A549 (cell line): ENCODE measurements around the gene ACIN1. TPM values are rescaled to one million over a fixed set of nuclear protein-coding genes. Genes with fewer than 3 reads are reported as not detected.

Experiments used
- ATAC-seq, 2 experiments: fragments of 200-7000 bp in 1 of 2; fragments of >200 bp in 1 of 2; cut with Nextera tagmentation in 1 of 2; cut with Tn5 transposase in 1 of 2; 3 replicates each; pipeline versions ENCODE4 v1.8.0 to v1.9.1; 2018 to 2020; ENCODE audit warnings: mild to moderate bottlenecking in 1 of 2, moderate library complexity in 1 of 2
- CTCF ChIA-PET: fragments of 300-600 bp; sonication (Branson Sonifier 250); formaldehyde crosslinking; extraction: SDS; loops from one replicate; lab custom pipeline; 2021; ENCODE audit warnings: antibody characterized with exemption, inconsistent platforms; lab: Yijun Ruan, JAX
- POLR2A ChIA-PET: fragments of 350-600 bp; formaldehyde crosslinking; extraction: SDS; loops from one replicate; lab custom pipeline; 2021; ENCODE audit warnings: antibody characterized with exemption, inconsistent platforms; lab: Yijun Ruan, JAX
- DNase-seq, 2 experiments: peaks; one replicate each; pipeline versions ENCODE4 v3.0.0 to v3.0.0-alpha.2; 2011 to 2016; ENCODE audit warnings: low read depth in 1 of 2, low spot score in 1 of 2
- FAIRE-seq: peaks from 2 replicates; lab custom pipeline; 2011; peaks lifted over from hg19 to GRCh38; lab: Jason Lieb, UNC
- H3K27ac ChIP-seq, 2 experiments: fragments of >200 bp; sonication (Bioruptor Twin); formaldehyde crosslinking; 3 replicates each; pipeline ENCODE4 v1.5.1; 2016 to 2017
- H3K4me1 ChIP-seq: fragments of >200 bp; sonication (Bioruptor Twin); formaldehyde crosslinking; 3 replicates; pipeline ENCODE4 v1.6.1; 2016
- H3K4me2 ChIP-seq: fragments of >200 bp; sonication (Bioruptor Twin); formaldehyde crosslinking; 3 replicates; pipeline ENCODE4 v1.6.1; 2016
- H3K4me3 ChIP-seq: fragments of >200 bp; sonication (Bioruptor Twin); formaldehyde crosslinking; 3 replicates; pipeline ENCODE4 v1.5.1; 2016
- H3K9me3 ChIP-seq: fragments of >200 bp; sonication (Bioruptor Twin); formaldehyde crosslinking; 3 replicates; pipeline ENCODE4 v1.6.1; 2016
- BHLHE40 ChIP-seq: IDR thresholded peaks from 2 replicates; pipeline ENCODE4 v1.6.1; 2012; ENCODE audit warnings: low read depth, low read length, inconsistent platforms
- CBX2 ChIP-seq: fragments of 200-600 bp; sonication (generic); IDR thresholded peaks from 2 replicates; pipeline ENCODE4 v1.6.1; 2016; ENCODE audit warnings: low read depth, mild to moderate bottlenecking, borderline replicate concordance
- CBX8 ChIP-seq: fragments of 200-600 bp; sonication (generic); IDR thresholded peaks from 2 replicates; pipeline ENCODE4 v1.6.1; 2016
- E2F6 ChIP-seq: IDR thresholded peaks from 2 replicates; pipeline ENCODE4 v1.6.1; 2012; ENCODE audit warnings: low read depth, borderline replicate concordance
- EHF ChIP-seq: fragments of 250-450 bp; sonication (Bioruptor Pico); IDR thresholded peaks from 2 replicates; pipeline ENCODE4 v1.5.0; 2020; ENCODE audit warnings: mild to moderate bottlenecking
- EHMT2 ChIP-seq: fragments of 200-600 bp; sonication (generic); IDR thresholded peaks from 2 replicates; pipeline ENCODE4 v1.6.1; 2016; ENCODE audit warnings: antibody characterized with exemption, low read depth, mild to moderate bottlenecking, moderate library complexity
- ESRRA ChIP-seq: fragments of 150-350 bp; IDR thresholded peaks from 2 replicates; pipeline ENCODE4 v1.6.1; 2014; ENCODE audit warnings: mild to moderate bottlenecking, low read length, borderline replicate concordance
- GATA3 ChIP-seq: IDR thresholded peaks from 2 replicates; pipeline ENCODE4 v1.6.1; 2012; ENCODE audit warnings: borderline replicate concordance
- JUN ChIP-seq, 2 experiments: fragments of >200 bp; sonication (Bioruptor Twin); formaldehyde crosslinking; IDR thresholded peaks; 2 replicates in 1 of 2; 3 replicates in 1 of 2; pipeline ENCODE4 v1.6.1; 2016 to 2017
- NPAS2 ChIP-seq: fragments of 250-450 bp; sonication (Bioruptor Pico); IDR thresholded peaks from 2 replicates; pipeline ENCODE4 v1.8.0; 2022; ENCODE audit warnings: mild to moderate bottlenecking, moderate library complexity, borderline replicate concordance
- POLR2A ChIP-seq: IDR thresholded peaks from 2 replicates; pipeline ENCODE4 v1.6.1; 2012; ENCODE audit warnings: mild to moderate bottlenecking, low read length
- RARB ChIP-seq: fragments of 250-450 bp; sonication (Bioruptor Pico); IDR thresholded peaks from 2 replicates; pipeline ENCODE4 v1.8.0; 2021; ENCODE audit warnings: mild to moderate bottlenecking, moderate library complexity
- RCOR1 ChIP-seq: fragments of 150-350 bp; IDR thresholded peaks from 2 replicates; pipeline ENCODE4 v1.6.1; 2014; ENCODE audit warnings: antibody characterized with exemption, low read length, low read depth
- SREBF2 ChIP-seq: fragments of 450-650 bp; IDR thresholded peaks from 2 replicates; pipeline ENCODE4 v1.6.1; 2014; ENCODE audit warnings: mild to moderate bottlenecking, moderate library complexity
- TP53 ChIP-seq: fragments of 250-450 bp; sonication (Bioruptor Pico); IDR thresholded peaks from 2 replicates; pipeline ENCODE4 v1.5.0; 2021; ENCODE audit warnings: mild to moderate bottlenecking, moderate library complexity
- ZFP36 ChIP-seq: fragments of 450-650 bp; IDR thresholded peaks from 2 replicates; pipeline ENCODE4 v1.6.1; 2014; ENCODE audit warnings: borderline replicate concordance; ENCODE audit not compliant: partially characterized antibody
- ZSCAN20 ChIP-seq: fragments of 250-450 bp; sonication (Bioruptor Pico); IDR thresholded peaks from 2 replicates; pipeline ENCODE4 v1.8.0; 2022; ENCODE audit warnings: mild to moderate bottlenecking, moderate library complexity
- WGBS: methylation state at CpG from one replicate; pipeline ENCODE4 v1.1.6; 2017; ENCODE audit errors: missing lambda C conversion rate; 5-methylcytosine and 5-hydroxymethylcytosine counted together
- polyA plus RNA-seq, 4 experiments: library from polyadenylated mRNA; depleted of rRNA in 3 of 4; stranded (reverse); fragments of >200 nt; fragmentation: RNase III in 1 of 4; extraction: RNeasy Plus Mini Kit Qiagen cat#74134 plus additional on column Dnase treatment in 1 of 4; gene quantifications; 2 replicates in 3 of 4; 3 replicates in 1 of 4; pipeline ENCODE4 v1.2.3, GENCODE V29; 2011 to 2017
- TF ChIP-seq, protein P1 (sequence below): fragments of 450-650 bp; IDR thresholded peaks from 2 replicates; pipeline ENCODE4 v1.6.1; 2014; ENCODE audit warnings: antibody characterized with exemption
- TF ChIP-seq, protein P2 (sequence below): fragments of >200 bp; sonication (Bioruptor Twin); formaldehyde crosslinking; IDR thresholded peaks from 3 replicates; pipeline ENCODE4 v1.6.1; 2016
- TF ChIP-seq, protein P3 (sequence below): fragments of 250-450 bp; sonication (Bioruptor Pico); IDR thresholded peaks from 2 replicates; pipeline ENCODE4 v1.5.0; 2021; ENCODE audit warnings: mild to moderate bottlenecking, moderate library complexity, borderline replicate concordance
- TF ChIP-seq, protein P4 (sequence below): fragments of >200 bp; sonication (Bioruptor Twin); formaldehyde crosslinking; IDR thresholded peaks from 3 replicates; pipeline ENCODE4 v1.5.1; 2016
- TF ChIP-seq, protein P5 (sequence below): fragments of >200 bp; sonication (Bioruptor Twin); formaldehyde crosslinking; IDR thresholded peaks from 2 replicates; pipeline ENCODE4 v1.6.1; 2016

ACIN1 gene
- polyA plus RNA-seq, 2 of the 4 experiments (the other 2 are of a cell fraction): 140 to 147 TPM

DNA sequence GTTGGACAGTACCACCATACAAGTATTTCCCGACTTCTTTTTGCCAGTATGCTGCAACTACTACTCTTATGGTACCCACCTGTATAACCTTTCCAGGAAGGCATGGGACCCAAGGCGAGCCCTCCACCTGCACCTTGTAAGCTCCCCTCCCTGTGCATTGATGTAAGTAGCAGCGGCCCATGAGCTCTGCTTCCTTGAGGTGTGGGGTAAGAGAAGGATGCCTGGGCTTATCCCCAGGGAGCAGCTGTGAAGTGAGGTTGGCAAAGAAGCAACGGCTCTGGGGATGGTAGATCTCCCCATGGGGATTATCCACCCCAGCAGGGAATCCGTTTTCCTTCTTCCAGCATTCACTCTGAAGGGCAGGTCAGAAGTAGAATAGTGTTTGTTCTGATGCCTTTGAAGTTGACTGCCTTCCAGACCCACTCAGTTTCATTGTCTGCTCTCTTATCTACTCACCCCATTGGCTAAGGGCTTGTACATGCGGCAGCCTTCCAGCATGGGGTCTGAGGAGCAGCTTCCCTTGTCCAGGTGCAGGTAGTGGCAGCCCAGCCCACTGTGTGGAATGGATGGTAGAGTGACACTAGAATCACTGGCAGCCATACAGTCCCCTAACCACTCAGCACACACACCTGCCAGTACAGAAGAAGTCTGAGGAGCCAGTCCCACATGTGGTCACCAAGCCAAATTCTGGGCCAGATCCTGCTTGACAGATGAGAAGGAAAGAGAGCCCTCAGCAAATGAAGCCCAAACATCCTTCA lies 6.5 kb upstream of the ACIN1 start:
- 81% methylated on average over 6 of the region's 6 CpGs for WGBS
- no peak for ATAC-seq
- no peak for FAIRE-seq

DNA sequence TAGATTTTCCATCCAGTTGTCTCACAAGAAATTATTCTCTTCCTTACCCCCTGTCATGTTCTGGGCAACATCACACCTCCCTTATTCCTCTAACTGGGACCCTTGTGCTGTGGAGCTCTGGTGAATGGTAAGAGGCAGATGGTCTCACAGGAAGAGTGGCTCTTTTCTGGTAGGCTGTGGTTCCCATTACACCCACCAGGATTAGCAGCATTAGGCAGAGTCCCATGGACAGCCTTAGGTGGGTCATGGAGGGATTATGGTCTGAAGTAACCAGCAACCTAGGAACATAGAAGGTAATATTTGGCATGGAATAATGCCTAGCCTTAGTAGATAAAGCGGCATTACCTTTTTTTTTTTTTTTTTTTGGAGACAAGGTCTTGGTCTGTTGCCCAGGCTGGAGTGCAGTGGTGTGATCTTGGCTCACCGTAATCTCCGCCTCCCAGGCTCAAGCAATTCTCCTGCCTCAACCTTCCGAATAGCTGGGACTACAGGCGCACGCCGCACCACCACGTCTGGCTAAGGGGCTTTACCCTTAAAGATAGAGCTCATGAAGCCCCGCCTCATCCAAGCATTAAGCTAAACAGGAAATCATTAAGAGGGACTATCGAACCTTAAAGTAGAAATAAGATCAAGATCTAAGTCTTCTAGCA lies 4.4 kb upstream of the ACIN1 start:
- Histone ChIP-seq H3K9me3 (no peaks in the 10 kb centered on the region), H3K4me3 (no peak overlapping the region), H3K4me1 (peaks cover 7% of the 10 kb centered on the region), H3K27ac (no peak overlapping the region), H3K4me2 (no peak overlapping the region)
- TF ChIP-seq RARB (CRISPR knock-in tag): no peak
- TF ChIP-seq, protein P1, sequence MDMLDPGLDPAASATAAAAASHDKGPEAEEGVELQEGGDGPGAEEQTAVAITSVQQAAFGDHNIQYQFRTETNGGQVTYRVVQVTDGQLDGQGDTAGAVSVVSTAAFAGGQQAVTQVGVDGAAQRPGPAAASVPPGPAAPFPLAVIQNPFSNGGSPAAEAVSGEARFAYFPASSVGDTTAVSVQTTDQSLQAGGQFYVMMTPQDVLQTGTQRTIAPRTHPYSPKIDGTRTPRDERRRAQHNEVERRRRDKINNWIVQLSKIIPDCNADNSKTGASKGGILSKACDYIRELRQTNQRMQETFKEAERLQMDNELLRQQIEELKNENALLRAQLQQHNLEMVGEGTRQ: no peak
- TF ChIP-seq BHLHE40: no peak
- TF ChIP-seq, protein P2, sequence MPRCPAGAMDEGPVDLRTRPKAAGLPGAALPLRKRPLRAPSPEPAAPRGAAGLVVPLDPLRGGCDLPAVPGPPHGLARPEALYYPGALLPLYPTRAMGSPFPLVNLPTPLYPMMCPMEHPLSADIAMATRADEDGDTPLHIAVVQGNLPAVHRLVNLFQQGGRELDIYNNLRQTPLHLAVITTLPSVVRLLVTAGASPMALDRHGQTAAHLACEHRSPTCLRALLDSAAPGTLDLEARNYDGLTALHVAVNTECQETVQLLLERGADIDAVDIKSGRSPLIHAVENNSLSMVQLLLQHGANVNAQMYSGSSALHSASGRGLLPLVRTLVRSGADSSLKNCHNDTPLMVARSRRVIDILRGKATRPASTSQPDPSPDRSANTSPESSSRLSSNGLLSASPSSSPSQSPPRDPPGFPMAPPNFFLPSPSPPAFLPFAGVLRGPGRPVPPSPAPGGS: no peak
- no peak for TF ChIP-seq E2F6
- TF ChIP-seq, protein P3, sequence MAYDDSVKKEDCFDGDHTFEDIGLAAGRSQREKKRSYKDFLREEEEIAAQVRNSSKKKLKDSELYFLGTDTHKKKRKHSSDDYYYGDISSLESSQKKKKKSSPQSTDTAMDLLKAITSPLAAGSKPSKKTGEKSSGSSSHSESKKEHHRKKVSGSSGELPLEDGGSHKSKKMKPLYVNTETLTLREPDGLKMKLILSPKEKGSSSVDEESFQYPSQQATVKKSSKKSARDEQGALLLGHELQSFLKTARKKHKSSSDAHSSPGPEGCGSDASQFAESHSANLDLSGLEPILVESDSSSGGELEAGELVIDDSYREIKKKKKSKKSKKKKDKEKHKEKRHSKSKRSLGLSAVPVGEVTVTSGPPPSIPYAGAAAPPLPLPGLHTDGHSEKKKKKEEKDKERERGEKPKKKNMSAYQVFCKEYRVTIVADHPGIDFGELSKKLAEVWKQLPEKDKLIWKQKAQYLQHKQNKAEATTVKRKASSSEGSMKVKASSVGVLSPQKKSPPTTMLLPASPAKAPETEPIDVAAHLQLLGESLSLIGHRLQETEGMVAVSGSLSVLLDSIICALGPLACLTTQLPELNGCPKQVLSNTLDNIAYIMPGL (CRISPR knock-in tag): no peak
- TF ChIP-seq CBX2: no peak
- TF ChIP-seq POLR2A: no peak
- no peak for TF ChIP-seq ZSCAN20 (CRISPR knock-in tag)
- TF ChIP-seq EHF (CRISPR knock-in tag): no peak
- no peak for DNase-seq
- ATAC-seq: no peak
- FAIRE-seq: no peak
- CTCF ChIA-PET: interaction anchor here (0.6 to 8.3 kb wide), 9 partner anchors 10 to 113 kb away, joined by 3 to 56 read pairs (median 4); no protein-coding TSS in a partner anchor
- POLR2A ChIA-PET: no interaction called here
- 94% methylated on average over 10 of the region's 10 CpGs for WGBS

More for the DNA sequence above, 6.5 kb upstream of the ACIN1 start:
- Histone ChIP-seq H3K4me2 (no peak overlapping the region), H3K4me1 (peaks cover 7% of the 10 kb centered on the region), H3K4me3 (no peak overlapping the region), H3K9me3 (no peaks in the 10 kb centered on the region), H3K27ac (no peak overlapping the region)
- CTCF ChIA-PET: interaction anchor here (0.7 to 8.3 kb wide), 11 partner anchors 8 to 118 kb away, joined by 3 to 56 read pairs (median 8); no protein-coding TSS in a partner anchor
- TF ChIP-seq RCOR1 (no peak), ESRRA (no peak), GATA3 (no peak), ZSCAN20 (CRISPR knock-in tag) (no peak), CBX8 (no peak), EHMT2 (no peak), NPAS2 (CRISPR knock-in tag) (no peak), E2F6 (no peak), ZFP36 (no peak), POLR2A (no peak), TP53 (no peak), SREBF2 (no peak), JUN (IDR thresholded peaks at IDR 0.05) (no peak)
- TF ChIP-seq, protein P4, sequence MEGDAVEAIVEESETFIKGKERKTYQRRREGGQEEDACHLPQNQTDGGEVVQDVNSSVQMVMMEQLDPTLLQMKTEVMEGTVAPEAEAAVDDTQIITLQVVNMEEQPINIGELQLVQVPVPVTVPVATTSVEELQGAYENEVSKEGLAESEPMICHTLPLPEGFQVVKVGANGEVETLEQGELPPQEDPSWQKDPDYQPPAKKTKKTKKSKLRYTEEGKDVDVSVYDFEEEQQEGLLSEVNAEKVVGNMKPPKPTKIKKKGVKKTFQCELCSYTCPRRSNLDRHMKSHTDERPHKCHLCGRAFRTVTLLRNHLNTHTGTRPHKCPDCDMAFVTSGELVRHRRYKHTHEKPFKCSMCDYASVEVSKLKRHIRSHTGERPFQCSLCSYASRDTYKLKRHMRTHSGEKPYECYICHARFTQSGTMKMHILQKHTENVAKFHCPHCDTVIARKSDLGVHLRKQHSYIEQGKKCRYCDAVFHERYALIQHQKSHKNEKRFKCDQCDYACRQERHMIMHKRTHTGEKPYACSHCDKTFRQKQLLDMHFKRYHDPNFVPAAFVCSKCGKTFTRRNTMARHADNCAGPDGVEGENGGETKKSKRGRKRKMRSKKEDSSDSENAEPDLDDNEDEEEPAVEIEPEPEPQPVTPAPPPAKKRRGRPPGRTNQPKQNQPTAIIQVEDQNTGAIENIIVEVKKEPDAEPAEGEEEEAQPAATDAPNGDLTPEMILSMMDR: no peak
- TF ChIP-seq, protein P5, sequence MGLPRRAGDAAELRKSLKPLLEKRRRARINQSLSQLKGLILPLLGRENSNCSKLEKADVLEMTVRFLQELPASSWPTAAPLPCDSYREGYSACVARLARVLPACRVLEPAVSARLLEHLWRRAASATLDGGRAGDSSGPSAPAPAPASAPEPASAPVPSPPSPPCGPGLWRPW: no peak
- TF ChIP-seq, protein P2: no peak
- POLR2A ChIA-PET: no interaction called here
- DNase-seq: no peak
